ENCODE measurements around the gene UBTF.

UBTF gene

DNA sequence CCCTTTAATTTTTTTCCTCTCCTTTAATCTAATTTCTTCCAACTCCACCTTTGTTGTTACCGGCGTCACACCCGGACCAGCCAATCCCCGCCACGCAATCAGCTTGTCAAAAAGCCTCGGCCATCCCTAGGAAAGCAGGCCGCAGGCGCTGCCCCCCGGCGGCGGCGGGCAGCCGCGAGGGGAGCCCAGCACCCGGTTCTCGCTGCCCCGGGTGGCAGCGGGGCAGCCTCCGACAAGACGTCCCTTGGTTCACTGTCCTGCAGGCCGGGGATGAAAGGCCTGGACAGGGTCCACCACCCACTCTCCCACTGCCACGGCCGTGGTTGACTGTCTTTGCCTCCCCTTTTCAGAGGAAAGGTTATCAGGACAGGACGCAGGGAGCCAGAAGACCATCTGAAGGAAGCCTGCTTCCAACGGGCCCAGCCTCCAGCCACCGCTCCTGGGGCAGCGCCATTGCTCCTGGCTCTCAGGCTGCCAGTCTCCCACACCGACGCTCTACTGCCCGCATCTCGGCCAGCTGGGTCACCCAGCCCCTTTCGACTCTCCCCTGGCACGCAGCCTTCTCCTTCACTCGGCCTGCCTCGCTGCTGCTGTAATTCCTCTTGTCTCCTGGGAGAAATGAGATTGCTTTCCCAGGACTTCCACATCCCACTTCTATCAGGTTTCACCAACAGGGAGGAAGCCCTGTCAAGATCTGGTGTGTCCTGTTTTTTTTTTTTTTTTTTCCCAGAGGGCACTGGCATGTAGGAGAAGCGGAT lies 2.8 kb upstream of the UBTF start:
- DNase-seq (ENCODE audit: low read depth) = peak; percentile 72
- TF ChIP-seq, protein P1, sequence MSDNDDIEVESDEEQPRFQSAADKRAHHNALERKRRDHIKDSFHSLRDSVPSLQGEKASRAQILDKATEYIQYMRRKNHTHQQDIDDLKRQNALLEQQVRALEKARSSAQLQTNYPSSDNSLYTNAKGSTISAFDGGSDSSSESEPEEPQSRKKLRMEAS (IDR thresholded peaks at IDR 0.05; ENCODE audit: low read depth, low read length) = no peak
- TF ChIP-seq, protein P2, sequence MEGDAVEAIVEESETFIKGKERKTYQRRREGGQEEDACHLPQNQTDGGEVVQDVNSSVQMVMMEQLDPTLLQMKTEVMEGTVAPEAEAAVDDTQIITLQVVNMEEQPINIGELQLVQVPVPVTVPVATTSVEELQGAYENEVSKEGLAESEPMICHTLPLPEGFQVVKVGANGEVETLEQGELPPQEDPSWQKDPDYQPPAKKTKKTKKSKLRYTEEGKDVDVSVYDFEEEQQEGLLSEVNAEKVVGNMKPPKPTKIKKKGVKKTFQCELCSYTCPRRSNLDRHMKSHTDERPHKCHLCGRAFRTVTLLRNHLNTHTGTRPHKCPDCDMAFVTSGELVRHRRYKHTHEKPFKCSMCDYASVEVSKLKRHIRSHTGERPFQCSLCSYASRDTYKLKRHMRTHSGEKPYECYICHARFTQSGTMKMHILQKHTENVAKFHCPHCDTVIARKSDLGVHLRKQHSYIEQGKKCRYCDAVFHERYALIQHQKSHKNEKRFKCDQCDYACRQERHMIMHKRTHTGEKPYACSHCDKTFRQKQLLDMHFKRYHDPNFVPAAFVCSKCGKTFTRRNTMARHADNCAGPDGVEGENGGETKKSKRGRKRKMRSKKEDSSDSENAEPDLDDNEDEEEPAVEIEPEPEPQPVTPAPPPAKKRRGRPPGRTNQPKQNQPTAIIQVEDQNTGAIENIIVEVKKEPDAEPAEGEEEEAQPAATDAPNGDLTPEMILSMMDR (IDR thresholded peaks at IDR 0.05; ENCODE audit: low read depth, low read length) = no peak
- TF ChIP-seq MYC (IDR thresholded peaks at IDR 0.05; ENCODE audit: low read depth, low read length) (no peak), POLR2A (IDR thresholded peaks at IDR 0.05; ENCODE audit: extremely low read depth, insufficient read length) (no peak)
- peak overlapping the region; percentile 59 for H3K4me3 ChIP-seq (ENCODE audit: low read depth, low read length)

DNA sequence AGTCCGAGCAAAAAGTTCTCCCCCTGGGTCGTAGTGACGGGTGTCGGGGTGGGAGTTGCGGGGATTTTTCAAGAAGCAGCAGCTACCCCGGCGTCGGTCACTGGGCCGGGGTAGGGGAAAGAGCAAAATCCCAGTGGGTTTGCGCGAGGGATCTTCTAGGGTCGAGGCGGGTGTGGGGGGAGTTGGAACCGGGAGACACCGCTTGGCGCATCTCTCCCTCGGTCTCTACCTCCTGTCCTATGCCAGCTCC lies 2.3 kb upstream of the UBTF start:
- DNase-seq (ENCODE audit: low read depth) = no peak
- TF ChIP-seq POLR2A (IDR thresholded peaks at IDR 0.05; ENCODE audit: extremely low read depth, insufficient read length) = no peak
- TF ChIP-seq, protein P1 (IDR thresholded peaks at IDR 0.05; ENCODE audit: low read depth, low read length) = no peak
- peak overlapping the region; percentile 59 for H3K4me3 ChIP-seq (ENCODE audit: low read depth, low read length)

DNA sequence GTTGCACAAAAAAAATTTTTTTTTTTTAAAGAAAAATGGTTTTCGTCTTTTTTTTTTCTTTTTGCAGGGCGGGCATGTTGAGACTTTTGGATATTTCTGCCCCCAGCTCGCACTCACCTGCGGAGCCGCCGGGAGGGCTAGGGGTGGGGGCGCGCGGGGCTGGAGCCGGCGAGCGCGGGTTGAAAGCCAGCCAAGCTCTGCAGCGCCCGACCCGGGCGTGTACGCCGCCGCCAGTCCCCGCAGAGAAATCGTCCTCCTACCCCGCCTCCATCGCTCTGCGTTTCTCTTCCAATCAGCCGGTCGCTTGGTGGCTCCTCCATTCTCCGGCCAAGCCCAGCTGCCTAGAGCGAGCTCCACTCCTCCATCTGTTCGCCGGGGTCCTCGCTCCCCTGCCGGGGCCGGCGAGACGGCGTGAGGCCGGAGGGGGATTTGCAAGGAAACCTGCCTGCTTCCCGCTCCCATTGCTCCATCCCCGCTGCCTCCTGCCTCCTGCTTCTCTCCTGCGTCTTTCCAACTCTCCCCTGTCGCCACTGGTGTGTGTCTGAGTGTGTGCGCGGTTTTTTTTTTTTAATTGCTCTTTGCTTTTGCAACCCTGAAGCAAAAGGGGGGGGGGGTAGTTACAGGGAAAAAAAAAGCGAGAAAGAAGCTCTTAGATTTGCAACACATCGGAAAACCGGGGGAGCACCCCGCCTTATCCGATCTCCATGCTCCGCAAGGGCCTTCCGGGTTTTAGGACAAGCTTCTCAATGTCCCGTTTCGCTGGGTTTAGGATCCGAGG lies 1.8 kb upstream of the UBTF start:
- peak; percentile 87 for DNase-seq (ENCODE audit: low read depth)

GRCh38 chr17:44220213-44221083 lies 973 bp upstream of the UBTF start:
- TF ChIP-seq, protein P2 (IDR thresholded peaks at IDR 0.05; ENCODE audit: low read depth, low read length) = no peak
- peak; percentile 13 for TF ChIP-seq POLR2A (IDR thresholded peaks at IDR 0.05; ENCODE audit: extremely low read depth, insufficient read length)
- TF ChIP-seq MYC (IDR thresholded peaks at IDR 0.05; ENCODE audit: low read depth, low read length) = peak; percentile 39; the same call in 1 of the 2 replicates
- TF ChIP-seq, protein P1 (IDR thresholded peaks at IDR 0.05; ENCODE audit: low read depth, low read length) = no peak; the same call in 1 of the 2 replicates
- peak overlapping the region; percentile 71 for H3K4me3 ChIP-seq (ENCODE audit: low read depth, low read length)
- peak; percentile 74 for DNase-seq (ENCODE audit: low read depth)

More for the DNA sequence above, 1.8 kb upstream of the UBTF start:
- peak overlapping the region; percentile 59 for H3K4me3 ChIP-seq (ENCODE audit: low read depth, low read length)
- TF ChIP-seq MYC (IDR thresholded peaks at IDR 0.05; ENCODE audit: low read depth, low read length) = no peak
- TF ChIP-seq POLR2A (IDR thresholded peaks at IDR 0.05; ENCODE audit: extremely low read depth, insufficient read length) = peak; percentile 30
- TF ChIP-seq, protein P1 (IDR thresholded peaks at IDR 0.05; ENCODE audit: low read depth, low read length) = no peak; the same call in 1 of the 2 replicates

DNA sequence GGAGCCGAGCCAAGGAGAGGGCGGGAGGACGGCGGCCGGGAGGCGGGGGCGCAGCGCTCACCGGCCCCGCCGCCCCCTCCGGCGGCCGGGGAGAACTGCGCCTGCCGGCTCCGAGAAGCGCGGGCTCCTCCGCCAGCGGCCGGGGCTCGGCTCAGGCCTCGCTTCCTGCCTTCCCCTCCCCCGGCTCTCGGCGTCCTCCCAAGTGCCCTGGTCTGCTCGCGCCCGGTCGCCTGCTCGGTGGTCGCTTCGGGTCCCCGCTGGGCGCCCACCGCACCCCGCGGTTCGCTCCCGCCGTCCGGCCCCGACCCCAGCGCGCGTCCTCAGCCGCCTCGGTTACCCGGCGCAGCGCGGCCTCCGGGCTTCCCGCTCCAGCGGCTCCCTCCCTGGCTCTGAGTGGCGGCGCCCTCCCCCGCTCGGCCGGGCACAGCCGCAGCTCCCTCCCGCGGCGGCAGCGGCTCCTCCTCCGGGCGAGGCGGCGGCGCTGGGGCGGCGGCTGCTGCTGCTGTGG lies 313 bp downstream of the UBTF start:
- peak; percentile 79 for DNase-seq (ENCODE audit: low read depth)
- peak overlapping the region; percentile 38 for H3K4me3 ChIP-seq (ENCODE audit: low read depth, low read length)
- no peak for TF ChIP-seq MYC (IDR thresholded peaks at IDR 0.05; ENCODE audit: low read depth, low read length)
- no peak for TF ChIP-seq POLR2A (IDR thresholded peaks at IDR 0.05; ENCODE audit: extremely low read depth, insufficient read length)
- TF ChIP-seq, protein P2 (IDR thresholded peaks at IDR 0.05; ENCODE audit: low read depth, low read length) = no peak
- TF ChIP-seq, protein P1 (IDR thresholded peaks at IDR 0.05; ENCODE audit: low read depth, low read length) = no peak

All from NB4 (cell line).